NOMO-1 (cell line): ENCODE measurements around the gene C1orf53.

ENCODE experiments used
- DNase-seq, 2 experiments: peaks; one replicate each; lab custom pipeline; 2025; ENCODE audit not compliant: unreplicated experiment in 2 of 2; lab: John Stamatoyannopoulos, UW

Gene C1orf53

GRCh38 chr1:197907846-197908616 is 5.6 kb downstream of the C1orf53 start:
- no peak for DNase-seq

- no peak for DNase-seq
These were observed 6.3 kb downstream of the C1orf53 start for GRCh38 chr1:197908716-197909220.

- no peak for DNase-seq
These were observed 7.0 kb downstream of the C1orf53 start for GRCh38 chr1:197909384-197909783.

- DNase-seq: no peak
These were observed 7.9 kb downstream of the C1orf53 start for GRCh38 chr1:197910120-197910991.

- no peak for DNase-seq
These were observed 8.9 kb downstream of the C1orf53 start for GRCh38 chr1:197911111-197911856.

GRCh38 chr1:197911857-197912696 is 9.6 kb downstream of the C1orf53 start:
- no peak for DNase-seq

- DNase-seq: no peak
These were observed 10.5 kb downstream of the C1orf53 start for GRCh38 chr1:197912739-197913494.

GRCh38 chr1:197913495-197914276 is 11.3 kb downstream of the C1orf53 start:
- DNase-seq: no peak

- DNase-seq: no peak
These were observed 12.1 kb downstream of the C1orf53 start for GRCh38 chr1:197914510-197914909.

GRCh38 chr1:197915260-197915861 is 12.9 kb downstream of the C1orf53 start:
- no peak for DNase-seq

GRCh38 chr1:197915862-197916499 is 13.6 kb downstream of the C1orf53 start:
- no peak for DNase-seq

- DNase-seq: no peak
These were observed 14.1 kb downstream of the C1orf53 start for GRCh38 chr1:197916500-197916983.

GRCh38 chr1:197917805-197918651 is 15.6 kb downstream of the C1orf53 start:
- no peak for DNase-seq

- no peak for DNase-seq
These were observed 16.4 kb downstream of the C1orf53 start for GRCh38 chr1:197918807-197919345.

- no peak for DNase-seq
These were observed 17.1 kb downstream of the C1orf53 start for GRCh38 chr1:197919346-197920066.

GRCh38 chr1:197920067-197920396 is 17.6 kb downstream of the C1orf53 start:
- DNase-seq: no peak
